Panc1 (cell line): ENCODE measurements around the gene CADM1. TPM values are rescaled to one million over a fixed set of nuclear protein-coding genes. Genes with fewer than 3 reads are reported as not detected.

Source experiments
- ATAC-seq: fragments of 200-7000 bp; cut with Tn5 transposase; 2 replicates; pipeline ENCODE4 v1.9.1; 2020; ENCODE audit warnings: mild to moderate bottlenecking, moderate library complexity
- BruUV-seq: library from RNA; stranded (reverse); fragments of 400-500 nt; replicated peaks from 2 replicates; lab custom pipeline; 2021; lab: Mats Ljungman, UMichigan
- CTCF ChIA-PET: fragments of 300-600 bp; sonication (Branson Sonifier 250); formaldehyde crosslinking; loops from one replicate; lab custom pipeline; 2022; ENCODE audit warnings: antibody characterized with exemption; lab: Charles Lee
- POLR2A ChIA-PET: fragments of 300-600 bp; sonication (Branson Sonifier 250); formaldehyde crosslinking; loops from one replicate; lab custom pipeline; 2022; ENCODE audit warnings: antibody characterized with exemption; lab: Charles Lee
- DNase-seq: peaks from one replicate; pipeline ENCODE4 v3.0.0-alpha.2; 2010; ENCODE audit warnings: low read depth, low spot score
- H3K27ac ChIP-seq: 2 replicates; pipeline ENCODE4 v1.5.1; 2011; ENCODE audit warnings: mild to moderate bottlenecking, low read length, inconsistent platforms
- H3K27me3 ChIP-seq: fragments of 200-500 bp; sonication (Bioruptor generic); 2 replicates; pipeline ENCODE4 v1.6.0; 2014; ENCODE audit warnings: low read length, inconsistent platforms; ENCODE audit not compliant: control insufficient read depth, insufficient read depth
- H3K36me3 ChIP-seq: fragments of 200-500 bp; sonication (Bioruptor generic); 2 replicates; pipeline ENCODE4 v1.5.1; 2014; ENCODE audit warnings: inconsistent platforms, mild to moderate bottlenecking, low read length, moderate library complexity; ENCODE audit not compliant: control insufficient read depth, insufficient read depth
- H3K4me1 ChIP-seq: 2 replicates; pipeline ENCODE4 v1.5.1; 2011; ENCODE audit warnings: inconsistent platforms, mild to moderate bottlenecking, low read length, moderate library complexity; ENCODE audit not compliant: control insufficient read depth, insufficient read depth
- H3K4me3 ChIP-seq, 2 experiments: 2 replicates each; pipeline ENCODE4 v1.5.1; 2011 to 2012; ENCODE audit warnings: low read depth in 2 of 2, low read length in 2 of 2, mild to moderate bottlenecking in 2 of 2, inconsistent platforms in 1 of 2, moderate library complexity in 1 of 2
- H3K9me3 ChIP-seq: fragments of 200-500 bp; sonication (Bioruptor generic); 2 replicates; pipeline ENCODE4 v1.5.1; 2014; ENCODE audit warnings: low read depth, mild to moderate bottlenecking, inconsistent platforms, low read length, moderate library complexity; ENCODE audit not compliant: control insufficient read depth, insufficient read depth
- CTCF ChIP-seq: fragments of 450-650 bp; IDR thresholded peaks from 2 replicates; pipeline ENCODE4 v1.5.1; 2017; ENCODE audit warnings: mild to moderate bottlenecking
- POLR2AphosphoS5 ChIP-seq: IDR thresholded peaks from 2 replicates; pipeline ENCODE4 v1.6.1; 2012; ENCODE audit warnings: mild to moderate bottlenecking, low read depth, low read length, moderate library complexity
- REST ChIP-seq, 2 experiments: IDR thresholded peaks; 2 replicates each; pipeline ENCODE4 v1.6.1; 2011 to 2012; ENCODE audit warnings: low read depth in 2 of 2, control low read depth in 1 of 2, low read length in 1 of 2, mild to moderate bottlenecking in 1 of 2, moderate library complexity in 1 of 2; ENCODE audit not compliant: insufficient read depth in 1 of 2
- SIN3A ChIP-seq: IDR thresholded peaks from 2 replicates; pipeline ENCODE4 v1.6.1; 2012; ENCODE audit warnings: low read depth, mild to moderate bottlenecking, low read length, moderate library complexity, borderline replicate concordance; ENCODE audit not compliant: insufficient read depth
- TCF7L2 ChIP-seq: IDR thresholded peaks from 2 replicates; pipeline ENCODE4 v1.6.1; 2011; ENCODE audit warnings: mild to moderate bottlenecking, low read depth, low read length, inconsistent platforms
- in situ Hi-C: cut with HindIII; loops from 2 replicates; pipeline ENCODE4 v1.10.0; 2016; ENCODE audit warnings: low sequenced_read_pairs, low pct_unique_long_range_greater_than_20kb
- intact Hi-C: fragments of 100-400 bp; cut with micrococcal nuclease; formaldehyde crosslinking; loops from one replicate; pipeline ENCODE4 v1.10.0; 2022; ENCODE audit not compliant: unreplicated experiment
- total RNA-seq: library from RNA; stranded (reverse); gene quantifications from one replicate; pipeline ENCODE4 v1.2.1, GENCODE V29; 2021; ENCODE audit not compliant: unreplicated experiment

Gene CADM1
- total RNA-seq, 1 experiment from 2014 or later, result 3.9 TPM

DNA sequence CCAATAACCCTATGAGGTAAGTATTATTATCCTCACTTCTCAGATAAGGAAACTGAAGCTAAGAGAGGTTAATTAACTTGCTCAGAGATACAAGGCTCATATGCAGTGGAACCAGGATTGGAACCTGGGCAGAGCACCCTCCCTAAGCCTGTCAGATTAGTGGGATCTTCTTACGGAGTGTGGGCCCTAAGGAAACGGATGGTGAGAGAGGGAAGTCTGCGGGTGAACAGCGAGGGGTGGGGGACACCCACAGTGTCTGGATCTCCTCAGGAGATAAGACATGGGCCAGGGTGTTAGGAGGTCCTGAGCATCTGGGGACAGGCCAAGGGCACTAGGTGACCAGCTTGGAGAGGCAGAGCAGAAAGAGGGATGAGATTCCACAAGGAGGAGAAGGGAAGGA is 376.0 kb downstream of the CADM1 start:
- POLR2A ChIA-PET, result no interaction called here
- H3K36me3 ChIP-seq, result no peaks in the 10 kb centered on the region
- no TSS peak for BruUV-seq
- H3K9me3 ChIP-seq, result no peaks in the 10 kb centered on the region
- TF ChIP-seq REST (IDR thresholded peaks at IDR 0.05; ENCODE audit: insufficient read depth in 1 of 2, low read depth in 2 of 2, low read length in 1 of 2) (no peak), SIN3A (no peak)
- in situ Hi-C loops, result no loop called here
- no peak for ATAC-seq
- no peaks in the 10 kb centered on the region for H3K4me1 ChIP-seq
- H3K27me3 ChIP-seq, result no peaks in the 10 kb centered on the region
- H3K27ac ChIP-seq, result no peak overlapping the region
- intact Hi-C loops, result no loop called here
- no peak for DNase-seq
- no peak overlapping the region for H3K4me3 ChIP-seq
- CTCF ChIA-PET, result no interaction called here

DNA sequence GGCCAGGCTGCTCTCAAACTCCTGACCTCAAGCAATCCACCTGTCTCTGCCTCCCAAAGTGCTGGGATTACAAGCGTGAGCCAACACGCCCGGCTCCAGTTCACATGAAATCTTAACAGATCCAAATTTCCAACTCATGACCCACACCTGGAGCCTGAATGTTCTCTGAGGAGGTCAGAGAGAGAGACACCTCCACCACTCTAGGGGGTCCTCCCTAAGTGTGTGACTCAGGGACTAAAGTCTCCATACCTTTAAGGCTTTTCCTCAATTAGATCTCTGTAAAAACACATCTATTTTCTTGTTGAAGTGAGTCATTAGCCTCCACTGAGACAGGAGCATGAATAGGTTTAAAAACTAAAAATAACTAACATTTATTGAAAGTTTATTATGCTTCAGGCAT is 376.4 kb downstream of the CADM1 start:
- TF ChIP-seq POLR2AphosphoS5, result no peak
- TF ChIP-seq TCF7L2, result no peak
- TF ChIP-seq SIN3A, result no peak
- TF ChIP-seq CTCF, result no peak
- Histone ChIP-seq H3K4me1 (no peaks in the 10 kb centered on the region), H3K27ac (no peak overlapping the region), H3K36me3 (no peaks in the 10 kb centered on the region), H3K4me3 (no peak overlapping the region), H3K9me3 (no peaks in the 10 kb centered on the region), H3K27me3 (no peaks in the 10 kb centered on the region)
- intact Hi-C loops (no loop called here), in situ Hi-C loops (no loop called here)
- DNase-seq (no peak), ATAC-seq (no peak)
- ChIA-PET CTCF (no interaction called here), POLR2A (no interaction called here)
- no TSS peak for BruUV-seq

DNA sequence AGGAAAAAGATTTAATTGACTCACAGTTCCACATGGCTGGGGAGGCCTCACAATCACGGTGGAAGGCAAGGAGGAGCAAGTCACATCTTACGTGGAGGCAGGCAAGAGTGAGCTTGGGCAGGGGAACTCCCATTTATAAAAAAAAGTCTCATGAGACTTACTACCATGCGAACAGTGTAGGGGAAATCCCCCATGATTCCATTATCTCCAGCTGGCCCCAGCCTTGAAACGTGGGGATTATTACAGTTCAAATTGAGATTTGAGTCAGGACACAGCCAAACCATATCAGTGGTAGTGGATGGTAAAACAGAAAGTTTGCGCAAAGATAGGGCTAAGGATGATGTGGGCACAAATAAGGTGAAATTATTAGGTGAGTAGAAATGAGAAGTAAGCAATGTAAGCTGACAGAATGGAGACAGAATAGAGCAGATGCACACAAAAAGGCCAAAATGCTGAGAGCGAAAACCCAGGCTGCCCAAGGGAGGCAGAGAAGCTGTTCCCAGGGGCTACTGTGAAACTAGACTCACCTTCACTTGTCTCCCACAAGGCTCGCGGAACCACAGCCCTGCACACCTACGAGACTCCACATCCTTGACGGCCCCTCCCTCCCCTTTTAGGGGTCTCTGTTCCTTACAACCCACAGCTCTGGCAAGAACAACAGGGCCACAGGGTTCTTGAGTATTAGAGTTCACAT is 377.6 kb downstream of the CADM1 start:
- CTCF ChIA-PET, result no interaction called here
- Histone ChIP-seq H3K4me1 (no peaks in the 10 kb centered on the region), H3K9me3 (no peaks in the 10 kb centered on the region), H3K27ac (no peak overlapping the region), H3K36me3 (no peaks in the 10 kb centered on the region), H3K4me3 (no peak overlapping the region), H3K27me3 (no peaks in the 10 kb centered on the region)
- DNase-seq (no peak), ATAC-seq (no peak)
- TF ChIP-seq REST (IDR thresholded peaks at IDR 0.05; ENCODE audit: insufficient read depth in 1 of 2, low read depth in 2 of 2, low read length in 1 of 2), result no peak
- no peak for TF ChIP-seq SIN3A
- no peak for TF ChIP-seq POLR2AphosphoS5
- TF ChIP-seq TCF7L2, result no peak
- in situ Hi-C loops (no loop called here), intact Hi-C loops (no loop called here)
- no TSS peak for BruUV-seq
- POLR2A ChIA-PET, result no interaction called here
